B cell (primary cell): ENCODE measurements around the gene NPHP4. TPM values are rescaled to one million over a fixed set of nuclear protein-coding genes. Genes with fewer than 3 reads are reported as not detected.

Experiments used
- ATAC-seq: fragments of 200-7000 bp; cut with Tn5 transposase; one replicate; pipeline ENCODE4 v1.10.0; 2021; ENCODE audit warnings: low read depth, mild to moderate bottlenecking, moderate number of reproducible peaks, moderate library complexity
- CTCF ChIA-PET: fragments of 350-600 bp; sonication (Branson Sonifier 250); formaldehyde crosslinking; loops from one replicate; lab custom pipeline; 2021; ENCODE audit warnings: antibody characterized with exemption, inconsistent platforms; lab: Charles Lee
- POLR2A ChIA-PET: fragments of 350-600 bp; sonication (Branson Sonifier 250); formaldehyde crosslinking; loops from one replicate; lab custom pipeline; 2021; ENCODE audit warnings: antibody characterized with exemption; lab: Charles Lee
- DNase-seq: peaks from one replicate; pipeline ENCODE4 v3.0.0; 2013
- H2AFZ ChIP-seq: 2 replicates; pipeline ENCODE4 v1.6.1; 2012; ENCODE audit warnings: mild to moderate bottlenecking, low read depth, low read length; ENCODE audit not compliant: insufficient read depth, poor library complexity, severe bottlenecking
- H3K27ac ChIP-seq, 2 donors: 1 replicate in 1 of 2; 2 replicates in 1 of 2; pipeline ENCODE4 v1.5.1; 2012 to 2013; ENCODE audit warnings: low read length in 2 of 2, mild to moderate bottlenecking in 2 of 2, moderate library complexity in 1 of 2
- H3K27me3 ChIP-seq, 4 experiments: fragments of 200-600 bp in 1 of 4; sonication (generic) in 1 of 4; replicated peaks in 1 of 4; 1 replicate in 2 of 4; 2 replicates in 2 of 4; pipeline versions ENCODE4 v1.6.1 to v1.7.0; 2013 to 2016; ENCODE audit warnings: low read length in 3 of 4, mild to moderate bottlenecking in 2 of 4, mixed read lengths in 1 of 4, moderate library complexity in 1 of 4; ENCODE audit not compliant: insufficient read depth in 4 of 4, control insufficient read depth in 3 of 4; ENCODE audit errors: control extremely low read depth in 1 of 4
- H3K36me3 ChIP-seq, 2 experiments: replicated peaks in 1 of 2; 1 replicate in 1 of 2; 2 replicates in 1 of 2; pipeline versions ENCODE4 v1.6.1 to v1.7.1; 2013; ENCODE audit warnings: low read length in 1 of 2; ENCODE audit not compliant: insufficient read depth in 2 of 2, control insufficient read depth in 1 of 2; ENCODE audit errors: control extremely low read depth in 1 of 2, extremely low read depth in 1 of 2
- H3K4me1 ChIP-seq, 2 donors: fragments of 200-600 bp in 1 of 2; sonication (generic) in 1 of 2; 1 replicate in 1 of 2; 2 replicates in 1 of 2; pipeline versions ENCODE4 v1.5.1 to v1.6.1; 2013 to 2017; ENCODE audit warnings: low read length in 2 of 2; ENCODE audit not compliant: control insufficient read depth in 2 of 2, insufficient read depth in 2 of 2
- H3K4me2 ChIP-seq: replicated peaks from 2 replicates; pipeline ENCODE3; 2012; ENCODE audit warnings: mild to moderate bottlenecking, low read depth, low read length; ENCODE audit not compliant: poor library complexity, severe bottlenecking
- H3K4me3 ChIP-seq, 5 experiments: fragments of 200-600 bp in 1 of 5; sonication (generic) in 1 of 5; 1 replicate in 3 of 5; 2 replicates in 2 of 5; pipeline versions ENCODE4 v1.5.1 to v1.7.0; 2011 to 2016; ENCODE audit warnings: low read length in 4 of 5, mild to moderate bottlenecking in 4 of 5, low read depth in 2 of 5, control low read depth in 1 of 5, moderate library complexity in 1 of 5; ENCODE audit not compliant: insufficient read depth in 1 of 5; ENCODE audit errors: control extremely low read depth in 1 of 5, extremely low read depth in 1 of 5
- H3K79me2 ChIP-seq: fragments of 200-600 bp; sonication (generic); one replicate; pipeline ENCODE4 v1.6.0; 2016; ENCODE audit warnings: low read length; ENCODE audit not compliant: control insufficient read depth, insufficient read depth
- H3K9ac ChIP-seq: fragments of 200-600 bp; sonication (generic); 2 replicates; pipeline ENCODE4 v1.6.1; 2017; ENCODE audit warnings: mild to moderate bottlenecking, low read length, moderate library complexity
- H3K9me3 ChIP-seq, 3 donors: one replicate each; pipeline versions ENCODE4 v1.6.1 to v1.7.1; 2013; ENCODE audit warnings: low read length in 2 of 3; ENCODE audit not compliant: control insufficient read depth in 2 of 3, insufficient read depth in 1 of 3; ENCODE audit errors: control extremely low read depth in 1 of 3
- H4K20me1 ChIP-seq: 2 replicates; pipeline ENCODE4 v1.6.0; 2012; ENCODE audit warnings: mild to moderate bottlenecking, low read length; ENCODE audit not compliant: insufficient read depth, control insufficient read depth, poor library complexity, severe bottlenecking
- H3K27ac Mint-ChIP-seq: one replicate; pipeline ENCODE4 v1.8.0; 2021; ENCODE audit warnings: mixed read lengths
- H3K27me3 Mint-ChIP-seq: one replicate; pipeline ENCODE4 v1.8.0; 2021; ENCODE audit warnings: mixed read lengths
- H3K4me1 Mint-ChIP-seq: one replicate; pipeline ENCODE4 v1.8.0; 2021; ENCODE audit warnings: mixed read lengths
- H3K4me3 Mint-ChIP-seq: one replicate; pipeline ENCODE4 v1.8.0; 2021; ENCODE audit warnings: mixed read lengths
- H3K9me3 Mint-ChIP-seq: one replicate; pipeline ENCODE4 v1.8.0; 2022; ENCODE audit warnings: mixed read lengths; ENCODE audit not compliant: insufficient read depth
- CTCF ChIP-seq: fragments of 200-600 bp; IDR thresholded peaks from one replicate; pipeline ENCODE4 v1.8.0; 2022; ENCODE audit warnings: antibody characterized with exemption, mild to moderate bottlenecking
- EZH2 ChIP-seq: IDR thresholded peaks from 2 replicates; pipeline ENCODE4 v1.6.1; 2012; ENCODE audit warnings: borderline replicate concordance, low read depth, mild to moderate bottlenecking, moderate library complexity, low read length; ENCODE audit not compliant: insufficient read depth, poor library complexity, severe bottlenecking
- WGBS: methylation state at CpG from one replicate; pipeline ENCODE4 v1.1.5; 2013; ENCODE audit warnings: missing lambda C conversion rate; ENCODE audit not compliant: insufficient coverage; 5-methylcytosine and 5-hydroxymethylcytosine counted together
- intact Hi-C: fragments of 100-400 bp; cut with micrococcal nuclease; formaldehyde crosslinking; loops from one replicate; pipeline ENCODE4 v1.10.0; 2022
- polyA plus RNA-seq: library from polyadenylated mRNA; depleted of rRNA; stranded (reverse); fragments of >200 nt; gene quantifications from 2 replicates; pipeline ENCODE4 v1.2.3, GENCODE V29; 2012
- total RNA-seq, 2 donors: library from RNA; stranded (reverse); fragments of 120-200 nt in 1 of 2; gene quantifications; 1 replicate in 1 of 2; 2 replicates in 1 of 2; pipeline versions ENCODE4 v1.2.3 to v1.2.4, GENCODE V29; 2013 to 2022

The NPHP4 gene
- total and polyA plus RNA-seq, 2 donors (not counting 1 experiment from before 2014, with no cell fraction given): 6.5 to 14.8 TPM

- Histone ChIP-seq H4K20me1 (peaks cover 7% of the 10 kb centered on the region), H2AFZ (peak overlapping the region; percentile 90), H3K27ac (peak overlapping the region in 1 of 2 donors; percentile 99), H3K79me2 (peaks cover 54% of the 10 kb centered on the region), H3K9me3 (peaks cover 0 to 5% (median 0%) of the 10 kb centered on the region in 3 donors), H3K9ac (peak overlapping the region; percentile 85), H3K4me3 (peak overlapping the region in 4 of 5 experiments; percentile 61 to 91 (median 77)), H3K4me1 (peaks cover 28 to 33% of the 10 kb centered on the region in 2 donors), H3K4me2 (peak overlapping the region; percentile 99), H3K36me3 (no peaks in the 10 kb centered on the region), H3K27me3 (no peaks in the 10 kb centered on the region)
- TF ChIP-seq CTCF: no peak
- TF ChIP-seq EZH2: no peak
- peak overlapping the region; percentile 80 for H3K27ac Mint-ChIP-seq
- H3K4me1 Mint-ChIP-seq: peaks cover 28% of the 10 kb centered on the region
- no peaks in the 10 kb centered on the region for H3K9me3 Mint-ChIP-seq
- DNase-seq (peak; percentile 49), ATAC-seq (no peak)
- intact Hi-C loops: loop anchor here (1.0 to 10.0 kb wide), 4 partner anchors 33 to 1792 kb away; partner anchors contain the start of genes CAMTA1, PER3 and RPL22
- WGBS: under 1% methylated on average over 44 of the region's 49 CpGs
- peak overlapping the region; percentile 98 for H3K4me3 Mint-ChIP-seq
- H3K27me3 Mint-ChIP-seq: no peaks in the 10 kb centered on the region
- CTCF ChIA-PET: interaction anchor here (0.9 to 1.2 kb wide), 3 partner anchors 10 to 34 kb away, joined by 3 to 13 read pairs (median 4); no protein-coding TSS in a partner anchor
- POLR2A ChIA-PET: interaction anchor here (3.1 kb wide), 1 partner anchor 34 kb away, joined by 26 read pairs; no protein-coding TSS in a partner anchor
Measured at GRCh38 chr1:5992814-5993555, 760 bp upstream of the NPHP4 start.
